ENCODE results near the gene ONECUT1. TPM values are rescaled to one million over a fixed set of nuclear protein-coding genes. Genes with fewer than 3 reads are reported as not detected.

Gene ONECUT1
- total and polyA plus RNA-seq, 2 of the 8 experiments (the other 6 are each of a cell fraction or from before 2014, with no cell fraction given), result 0.65 to 6.4 TPM

DNA sequence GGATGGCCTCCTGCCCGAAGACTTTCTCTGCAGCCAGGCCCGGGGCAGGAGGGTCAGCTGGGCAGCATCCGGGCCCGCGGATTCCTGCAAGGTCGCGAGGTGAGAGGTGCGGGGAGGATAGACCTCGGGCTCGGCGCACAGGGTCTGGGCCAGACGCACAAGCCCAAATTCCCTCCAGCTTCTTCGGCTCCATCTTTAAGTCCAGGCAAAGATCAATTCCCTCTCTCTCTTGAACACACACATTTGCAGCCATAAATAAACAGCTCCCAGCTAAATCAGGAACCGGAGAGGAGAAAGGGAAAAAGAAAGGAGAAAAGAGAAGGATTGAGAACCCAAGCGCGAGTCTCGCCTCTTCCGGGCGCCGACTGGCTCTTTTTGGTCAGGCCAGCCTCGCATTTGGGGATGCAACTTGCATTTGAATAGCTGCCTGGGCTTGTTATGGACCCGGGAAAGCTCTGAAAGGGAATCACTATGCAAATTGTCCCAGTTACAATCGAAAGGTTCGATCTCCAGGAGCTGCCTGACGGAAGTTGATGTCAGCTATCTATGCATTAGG, 14.5 kb upstream of the ONECUT1 start (continued):
- TF ChIP-seq, protein P1, sequence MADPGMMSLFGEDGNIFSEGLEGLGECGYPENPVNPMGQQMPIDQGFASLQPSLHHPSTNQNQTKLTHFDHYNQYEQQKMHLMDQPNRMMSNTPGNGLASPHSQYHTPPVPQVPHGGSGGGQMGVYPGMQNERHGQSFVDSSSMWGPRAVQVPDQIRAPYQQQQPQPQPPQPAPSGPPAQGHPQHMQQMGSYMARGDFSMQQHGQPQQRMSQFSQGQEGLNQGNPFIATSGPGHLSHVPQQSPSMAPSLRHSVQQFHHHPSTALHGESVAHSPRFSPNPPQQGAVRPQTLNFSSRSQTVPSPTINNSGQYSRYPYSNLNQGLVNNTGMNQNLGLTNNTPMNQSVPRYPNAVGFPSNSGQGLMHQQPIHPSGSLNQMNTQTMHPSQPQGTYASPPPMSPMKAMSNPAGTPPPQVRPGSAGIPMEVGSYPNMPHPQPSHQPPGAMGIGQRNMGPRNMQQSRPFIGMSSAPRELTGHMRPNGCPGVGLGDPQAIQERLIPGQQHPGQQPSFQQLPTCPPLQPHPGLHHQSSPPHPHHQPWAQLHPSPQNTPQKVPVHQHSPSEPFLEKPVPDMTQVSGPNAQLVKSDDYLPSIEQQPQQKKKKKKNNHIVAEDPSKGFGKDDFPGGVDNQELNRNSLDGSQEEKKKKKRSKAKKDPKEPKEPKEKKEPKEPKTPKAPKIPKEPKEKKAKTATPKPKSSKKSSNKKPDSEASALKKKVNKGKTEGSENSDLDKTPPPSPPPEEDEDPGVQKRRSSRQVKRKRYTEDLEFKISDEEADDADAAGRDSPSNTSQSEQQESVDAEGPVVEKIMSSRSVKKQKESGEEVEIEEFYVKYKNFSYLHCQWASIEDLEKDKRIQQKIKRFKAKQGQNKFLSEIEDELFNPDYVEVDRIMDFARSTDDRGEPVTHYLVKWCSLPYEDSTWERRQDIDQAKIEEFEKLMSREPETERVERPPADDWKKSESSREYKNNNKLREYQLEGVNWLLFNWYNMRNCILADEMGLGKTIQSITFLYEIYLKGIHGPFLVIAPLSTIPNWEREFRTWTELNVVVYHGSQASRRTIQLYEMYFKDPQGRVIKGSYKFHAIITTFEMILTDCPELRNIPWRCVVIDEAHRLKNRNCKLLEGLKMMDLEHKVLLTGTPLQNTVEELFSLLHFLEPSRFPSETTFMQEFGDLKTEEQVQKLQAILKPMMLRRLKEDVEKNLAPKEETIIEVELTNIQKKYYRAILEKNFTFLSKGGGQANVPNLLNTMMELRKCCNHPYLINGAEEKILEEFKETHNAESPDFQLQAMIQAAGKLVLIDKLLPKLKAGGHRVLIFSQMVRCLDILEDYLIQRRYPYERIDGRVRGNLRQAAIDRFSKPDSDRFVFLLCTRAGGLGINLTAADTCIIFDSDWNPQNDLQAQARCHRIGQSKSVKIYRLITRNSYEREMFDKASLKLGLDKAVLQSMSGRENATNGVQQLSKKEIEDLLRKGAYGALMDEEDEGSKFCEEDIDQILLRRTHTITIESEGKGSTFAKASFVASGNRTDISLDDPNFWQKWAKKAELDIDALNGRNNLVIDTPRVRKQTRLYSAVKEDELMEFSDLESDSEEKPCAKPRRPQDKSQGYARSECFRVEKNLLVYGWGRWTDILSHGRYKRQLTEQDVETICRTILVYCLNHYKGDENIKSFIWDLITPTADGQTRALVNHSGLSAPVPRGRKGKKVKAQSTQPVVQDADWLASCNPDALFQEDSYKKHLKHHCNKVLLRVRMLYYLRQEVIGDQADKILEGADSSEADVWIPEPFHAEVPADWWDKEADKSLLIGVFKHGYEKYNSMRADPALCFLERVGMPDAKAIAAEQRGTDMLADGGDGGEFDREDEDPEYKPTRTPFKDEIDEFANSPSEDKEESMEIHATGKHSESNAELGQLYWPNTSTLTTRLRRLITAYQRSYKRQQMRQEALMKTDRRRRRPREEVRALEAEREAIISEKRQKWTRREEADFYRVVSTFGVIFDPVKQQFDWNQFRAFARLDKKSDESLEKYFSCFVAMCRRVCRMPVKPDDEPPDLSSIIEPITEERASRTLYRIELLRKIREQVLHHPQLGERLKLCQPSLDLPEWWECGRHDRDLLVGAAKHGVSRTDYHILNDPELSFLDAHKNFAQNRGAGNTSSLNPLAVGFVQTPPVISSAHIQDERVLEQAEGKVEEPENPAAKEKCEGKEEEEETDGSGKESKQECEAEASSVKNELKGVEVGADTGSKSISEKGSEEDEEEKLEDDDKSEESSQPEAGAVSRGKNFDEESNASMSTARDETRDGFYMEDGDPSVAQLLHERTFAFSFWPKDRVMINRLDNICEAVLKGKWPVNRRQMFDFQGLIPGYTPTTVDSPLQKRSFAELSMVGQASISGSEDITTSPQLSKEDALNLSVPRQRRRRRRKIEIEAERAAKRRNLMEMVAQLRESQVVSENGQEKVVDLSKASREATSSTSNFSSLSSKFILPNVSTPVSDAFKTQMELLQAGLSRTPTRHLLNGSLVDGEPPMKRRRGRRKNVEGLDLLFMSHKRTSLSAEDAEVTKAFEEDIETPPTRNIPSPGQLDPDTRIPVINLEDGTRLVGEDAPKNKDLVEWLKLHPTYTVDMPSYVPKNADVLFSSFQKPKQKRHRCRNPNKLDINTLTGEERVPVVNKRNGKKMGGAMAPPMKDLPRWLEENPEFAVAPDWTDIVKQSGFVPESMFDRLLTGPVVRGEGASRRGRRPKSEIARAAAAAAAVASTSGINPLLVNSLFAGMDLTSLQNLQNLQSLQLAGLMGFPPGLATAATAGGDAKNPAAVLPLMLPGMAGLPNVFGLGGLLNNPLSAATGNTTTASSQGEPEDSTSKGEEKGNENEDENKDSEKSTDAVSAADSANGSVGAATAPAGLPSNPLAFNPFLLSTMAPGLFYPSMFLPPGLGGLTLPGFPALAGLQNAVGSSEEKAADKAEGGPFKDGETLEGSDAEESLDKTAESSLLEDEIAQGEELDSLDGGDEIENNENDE (IDR thresholded peaks at IDR 0.05; ENCODE audit: insufficient replicate concordance, low read length), result no peak
- TF ChIP-seq EP300 (IDR thresholded peaks at IDR 0.05; ENCODE audit: borderline replicate concordance in 1 of 2, low read depth in 2 of 2, low read length in 2 of 2) (no peak), RNF2 (IDR thresholded peaks at IDR 0.05; ENCODE audit: borderline replicate concordance, low read depth, low read length, missing control alignments, poor library complexity, severe bottlenecking) (no peak), SIRT6 (IDR thresholded peaks at IDR 0.05; ENCODE audit: low read length) (no peak), POLR2AphosphoS5 (IDR thresholded peaks at IDR 0.05; ENCODE audit: low read depth, low read length) (peak; percentile 49; the same call in 1 of the 2 replicates), TBP (IDR thresholded peaks at IDR 0.05; ENCODE audit: low read depth, low read length) (no peak), HDAC6 (IDR thresholded peaks at IDR 0.05; ENCODE audit: low read depth, low read length) (no peak), SIN3A (conservative IDR thresholded peaks at IDR 0.05 in 1 of 2, IDR thresholded peaks at IDR 0.05 in 1 of 2; ENCODE audit: low read depth in 1 of 2, low read length in 2 of 2) (no peak), SIX5 (IDR thresholded peaks at IDR 0.05; ENCODE audit: low read depth, low read length) (no peak)
- TF ChIP-seq, protein P2, sequence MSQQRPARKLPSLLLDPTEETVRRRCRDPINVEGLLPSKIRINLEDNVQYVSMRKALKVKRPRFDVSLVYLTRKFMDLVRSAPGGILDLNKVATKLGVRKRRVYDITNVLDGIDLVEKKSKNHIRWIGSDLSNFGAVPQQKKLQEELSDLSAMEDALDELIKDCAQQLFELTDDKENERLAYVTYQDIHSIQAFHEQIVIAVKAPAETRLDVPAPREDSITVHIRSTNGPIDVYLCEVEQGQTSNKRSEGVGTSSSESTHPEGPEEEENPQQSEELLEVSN (IDR thresholded peaks at IDR 0.05), result peak; percentile 85
